ENCODE results near the gene NET1. TPM values are rescaled to one million over a fixed set of nuclear protein-coding genes. Genes with fewer than 3 reads are reported as not detected.

NET1 gene
- total RNA-seq, 2 experiments from 2014 or later = 37.1 to 40.0 TPM

- Mint-ChIP-seq H3K4me3 (no peak overlapping the region), H3K4me1 (peaks cover 1% of the 10 kb centered on the region), H3K27ac (no peak overlapping the region), H3K27me3 (peaks cover 7% of the 10 kb centered on the region), H3K36me3 (ENCODE audit: low read depth) (no peaks in the 10 kb centered on the region), H3K9me3 (no peaks in the 10 kb centered on the region)
- ChIA-PET CTCF (no interaction called here), POLR2A (no interaction called here)
- no peak for DNase-seq
Observed at GRCh38 chr10:5508161-5508604, 95.8 kb downstream of the NET1 start.

Other genes with a start within 250 kb of the NET1 start
- gene AKR1C8, start 227.4 kb upstream of the NET1 start, total RNA-seq = 1 to 10 TPM in 1 of 2 experiments, under 1 TPM in 1; 0.63 to 1.5 TPM
- not detected for gene AKR1C4, start 215.7 kb upstream of the NET1 start, total RNA-seq
- gene UCN3, start 47.6 kb upstream of the NET1 start, total RNA-seq = not detected
- not detected for gene TUBAL3, start 7.7 kb upstream of the NET1 start, total RNA-seq
- gene CALML5, start 87.0 kb downstream of the NET1 start, total RNA-seq = not detected
- gene CALML3, start 112.4 kb downstream of the NET1 start, total RNA-seq = not detected

Measured in activated CD4-positive, alpha-beta memory T cell treated with anti-CD3 and anti-CD28 coated beads, Interleukin-2, amount 10 ng/mL, durations not matched to agents 7 days and 5 days (primary cell).